Naive thymus-derived CD4-positive, alpha-beta T cell (primary cell): ENCODE measurements around the gene PGM5. TPM values are rescaled to one million over a fixed set of nuclear protein-coding genes. Genes with fewer than 3 reads are reported as not detected.
"Not testable (repeated sequence)": the region's sequence is repeated elsewhere in the genome, so short reads cannot be mapped to it uniquely, and the experiment has no call there.

Experiments used
- ATAC-seq: fragments of 150-1000 bp; cut with Tn5 transposase; 2 replicates; pipeline ENCODE4 v1.10.0; 2021; ENCODE audit warnings: mild to moderate bottlenecking, moderate library complexity
- CTCF ChIA-PET: fragments of 350-600 bp; sonication (Branson Sonifier 250); formaldehyde crosslinking; loops from one replicate; lab custom pipeline; 2021; ENCODE audit warnings: antibody characterized with exemption; lab: Charles Lee
- POLR2A ChIA-PET: fragments of 350-600 bp; sonication (Branson Sonifier 250); formaldehyde crosslinking; loops from one replicate; lab custom pipeline; 2021; ENCODE audit warnings: antibody characterized with exemption, inconsistent platforms; lab: Charles Lee
- DNase-seq, 9 donors: peaks; one replicate each; pipeline versions ENCODE4 v3.0.0 to v3.0.0-alpha.2; 2020 to 2022; ENCODE audit warnings: mixed read lengths in 1 of 9
- H3K27ac ChIP-seq: one replicate; pipeline ENCODE4 v1.7.0; 2013; ENCODE audit warnings: mild to moderate bottlenecking, low read depth, low read length, moderate library complexity
- H3K27me3 ChIP-seq, 2 donors: one replicate each; pipeline ENCODE4 v1.7.0; 2013; ENCODE audit warnings: low read length in 2 of 2, mild to moderate bottlenecking in 2 of 2, moderate library complexity in 2 of 2; ENCODE audit not compliant: control insufficient read depth in 2 of 2, insufficient read depth in 2 of 2
- H3K36me3 ChIP-seq, 3 experiments: 1 replicate in 2 of 3; 2 replicates in 1 of 3; pipeline ENCODE4 v1.7.0; 2013; ENCODE audit warnings: low read length in 3 of 3, mild to moderate bottlenecking in 3 of 3, moderate library complexity in 1 of 3; ENCODE audit not compliant: insufficient read depth in 3 of 3, control insufficient read depth in 2 of 3
- H3K4me1 ChIP-seq, 2 donors: one replicate each; pipeline ENCODE4 v1.7.0; 2013; ENCODE audit warnings: low read length in 2 of 2, mild to moderate bottlenecking in 2 of 2, moderate library complexity in 1 of 2; ENCODE audit not compliant: control insufficient read depth in 2 of 2, insufficient read depth in 2 of 2
- H3K4me3 ChIP-seq: 2 replicates; pipeline ENCODE4 v1.7.0; 2013; ENCODE audit warnings: mild to moderate bottlenecking, low read length
- H3K9me3 ChIP-seq, 3 experiments: 1 replicate in 2 of 3; 2 replicates in 1 of 3; pipeline ENCODE4 v1.7.0; 2013; ENCODE audit warnings: low read length in 3 of 3; ENCODE audit not compliant: control insufficient read depth in 2 of 3
- H3K27ac Mint-ChIP-seq, 9 donors: one replicate each; pipeline ENCODE4 v1.8.0; 2020 to 2022; ENCODE audit warnings: mixed read lengths in 9 of 9, mild to moderate bottlenecking in 8 of 9, moderate library complexity in 5 of 9, inconsistent platforms in 2 of 9
- H3K27me3 Mint-ChIP-seq, 5 donors: one replicate each; pipeline ENCODE4 v1.8.0; 2021 to 2022; ENCODE audit warnings: mixed read lengths in 5 of 5, mild to moderate bottlenecking in 1 of 5
- H3K36me3 Mint-ChIP-seq, 5 donors: one replicate each; pipeline ENCODE4 v1.8.0; 2020 to 2022; ENCODE audit warnings: mixed read lengths in 5 of 5, mild to moderate bottlenecking in 3 of 5, inconsistent platforms in 1 of 5
- H3K4me1 Mint-ChIP-seq, 7 donors: one replicate each; pipeline ENCODE4 v1.8.0; 2020 to 2022; ENCODE audit warnings: mixed read lengths in 7 of 7, mild to moderate bottlenecking in 3 of 7, inconsistent platforms in 1 of 7
- H3K4me3 Mint-ChIP-seq, 10 donors: one replicate each; pipeline ENCODE4 v1.8.0; 2020 to 2022; ENCODE audit warnings: mild to moderate bottlenecking in 10 of 10, mixed read lengths in 10 of 10, moderate library complexity in 6 of 10, inconsistent platforms in 2 of 10
- H3K9me3 Mint-ChIP-seq, 11 donors: one replicate each; pipeline ENCODE4 v1.8.0; 2020 to 2022; ENCODE audit warnings: mixed read lengths in 11 of 11, mild to moderate bottlenecking in 4 of 11, inconsistent platforms in 1 of 11, moderate library complexity in 1 of 11
- intact Hi-C, 2 donors: fragments of 100-400 bp; cut with micrococcal nuclease; formaldehyde crosslinking; loops; one replicate each; pipeline ENCODE4 v1.15.1; 2023
- polyA plus RNA-seq, 2 donors: library from polyadenylated mRNA; unstranded; fragments of 300-500 nt; fragmentation: Illumina TruSeq; gene quantifications; one replicate each; pipeline ENCODE4 v1.2.3, GENCODE V29; 2021
- total RNA-seq, 6 experiments: library from RNA in 5 of 6; stranded (reverse) in 5 of 6; gene quantifications; 1 replicate in 5 of 6; 2 replicates in 1 of 6; pipeline ENCODE4 v1.2.3 and lab custom pipeline; 2021 to 2026

The PGM5 gene
- total and polyA plus RNA-seq, 7 experiments from 2014 or later: 0.19 to 1.4 TPM; not detected in 5

- POLR2A ChIA-PET, H3K27ac Mint-ChIP-seq, H3K9me3 Mint-ChIP-seq, H3K27me3 ChIP-seq, H3K4me1 Mint-ChIP-seq, CTCF ChIA-PET, H3K4me1 ChIP-seq, H3K27ac ChIP-seq, H3K4me3 ChIP-seq, H3K36me3 Mint-ChIP-seq, H3K36me3 ChIP-seq, H3K9me3 ChIP-seq: not testable (repeated sequence)
- peak; percentile 90 for ATAC-seq
- peak overlapping the region in 1 of 10 donors; percentile 26 for H3K4me3 Mint-ChIP-seq
- H3K27me3 Mint-ChIP-seq: peaks cover 0 to 13% (median 8%) of the 10 kb centered on the region in 5 donors
- DNase-seq: peak in 1 of 9 donors; percentile 8
- intact Hi-C loops: loop anchor here in 1 of 2 donors (10.0 kb wide), 1 partner anchor 222 kb away; no protein-coding TSS in a partner anchor
These were observed 14.0 kb upstream of the PGM5 start for GRCh38 chr9:68342265-68343025.

- not testable (repeated sequence) for H3K36me3 Mint-ChIP-seq, H3K4me1 Mint-ChIP-seq
These were observed 13.2 kb upstream of the PGM5 start for GRCh38 chr9:68343242-68343641.

GRCh38 chr9:68343992-68344391 is 12.4 kb upstream of the PGM5 start:
- H3K4me3 ChIP-seq, CTCF ChIA-PET: not testable (repeated sequence)
- intact Hi-C loops: loop anchor here in 1 of 2 donors (10.0 kb wide), 1 partner anchor 221 kb away; no protein-coding TSS in a partner anchor

More at GRCh38 chr9:68343242-68343641, 13.2 kb upstream of the PGM5 start:
- H3K4me3 ChIP-seq, H3K9me3 Mint-ChIP-seq, H3K9me3 ChIP-seq, H3K36me3 ChIP-seq, POLR2A ChIA-PET, H3K4me1 ChIP-seq, ATAC-seq, DNase-seq, H3K27me3 ChIP-seq, CTCF ChIA-PET, H3K27ac ChIP-seq, H3K27ac Mint-ChIP-seq: not testable (repeated sequence)
- Mint-ChIP-seq H3K4me3 (peak overlapping the region in 1 of 10 donors; percentile 17), H3K27me3 (peaks cover 0 to 13% (median 8%) of the 10 kb centered on the region in 5 donors)
- intact Hi-C loops: loop anchor here in 1 of 2 donors (10.0 kb wide), 1 partner anchor 222 kb away; no protein-coding TSS in a partner anchor

GRCh38 chr9:68351689-68352088 is 4.7 kb upstream of the PGM5 start:
- CTCF ChIA-PET, H3K4me1 Mint-ChIP-seq, H3K4me3 Mint-ChIP-seq, H3K27ac Mint-ChIP-seq, DNase-seq, ATAC-seq, H3K9me3 Mint-ChIP-seq, H3K27me3 ChIP-seq, POLR2A ChIA-PET, H3K36me3 ChIP-seq, H3K9me3 ChIP-seq, H3K4me3 ChIP-seq, H3K36me3 Mint-ChIP-seq, H3K4me1 ChIP-seq, H3K27ac ChIP-seq, intact Hi-C loops: not testable (repeated sequence)
- H3K27me3 Mint-ChIP-seq: peaks cover 4 to 26% (median 13%) of the 10 kb centered on the region in 5 donors

More at GRCh38 chr9:68343992-68344391, 12.4 kb upstream of the PGM5 start:
- H3K27ac ChIP-seq, H3K4me3 Mint-ChIP-seq, H3K36me3 Mint-ChIP-seq, POLR2A ChIA-PET, H3K36me3 ChIP-seq, H3K27me3 ChIP-seq, DNase-seq, H3K4me1 ChIP-seq, H3K4me1 Mint-ChIP-seq, H3K9me3 ChIP-seq, H3K27ac Mint-ChIP-seq, ATAC-seq, H3K9me3 Mint-ChIP-seq: not testable (repeated sequence)
- H3K27me3 Mint-ChIP-seq: peaks cover 6 to 16% (median 9%) of the 10 kb centered on the region in 5 donors

- H3K9me3 ChIP-seq, H3K36me3 ChIP-seq, intact Hi-C loops, H3K27ac ChIP-seq, H3K9me3 Mint-ChIP-seq, H3K4me1 ChIP-seq, H3K4me3 ChIP-seq, POLR2A ChIA-PET, CTCF ChIA-PET, DNase-seq, H3K27me3 ChIP-seq, H3K36me3 Mint-ChIP-seq: not testable (repeated sequence)
- Mint-ChIP-seq H3K4me1 (peaks cover 0 to 11% (median 6%) of the 10 kb centered on the region in 7 donors), H3K27me3 (peaks cover 13 to 43% (median 21%) of the 10 kb centered on the region in 5 donors), H3K27ac (peak overlapping the region in 1 of 9 donors; percentile 20), H3K4me3 (peak overlapping the region in 9 of 10 donors; percentile 28 to 81 (median 63))
- peak; percentile 33 for ATAC-seq
These were observed 425 bp upstream of the PGM5 start for GRCh38 chr9:68355993-68356379.

- H3K9me3 ChIP-seq, H3K27ac ChIP-seq, H3K36me3 ChIP-seq, H3K9me3 Mint-ChIP-seq, H3K36me3 Mint-ChIP-seq, H3K4me1 ChIP-seq, DNase-seq, H3K27me3 ChIP-seq, H3K4me3 ChIP-seq, intact Hi-C loops, CTCF ChIA-PET, H3K27ac Mint-ChIP-seq, POLR2A ChIA-PET: not testable (repeated sequence)
- ATAC-seq: peak; percentile 14
- peak overlapping the region in 4 of 10 donors; percentile 16 to 81 (median 68) for H3K4me3 Mint-ChIP-seq
- H3K4me1 Mint-ChIP-seq: peaks cover 0 to 11% (median 6%) of the 10 kb centered on the region in 7 donors
- peaks cover 13 to 43% (median 21%) of the 10 kb centered on the region in 5 donors for H3K27me3 Mint-ChIP-seq
These were observed 806 bp downstream of the PGM5 start for GRCh38 chr9:68357119-68357714.
